ENCODE measurements around the gene ABCA5. TPM values are rescaled to one million over a fixed set of nuclear protein-coding genes. Genes with fewer than 3 reads are reported as not detected.

ABCA5 gene
- total and polyA plus RNA-seq, 9 of the 15 experiments (the other 6 are each of a cell fraction or from before 2014, with no cell fraction given) = 0.74 to 2.3 (median 1.4) TPM

DNA sequence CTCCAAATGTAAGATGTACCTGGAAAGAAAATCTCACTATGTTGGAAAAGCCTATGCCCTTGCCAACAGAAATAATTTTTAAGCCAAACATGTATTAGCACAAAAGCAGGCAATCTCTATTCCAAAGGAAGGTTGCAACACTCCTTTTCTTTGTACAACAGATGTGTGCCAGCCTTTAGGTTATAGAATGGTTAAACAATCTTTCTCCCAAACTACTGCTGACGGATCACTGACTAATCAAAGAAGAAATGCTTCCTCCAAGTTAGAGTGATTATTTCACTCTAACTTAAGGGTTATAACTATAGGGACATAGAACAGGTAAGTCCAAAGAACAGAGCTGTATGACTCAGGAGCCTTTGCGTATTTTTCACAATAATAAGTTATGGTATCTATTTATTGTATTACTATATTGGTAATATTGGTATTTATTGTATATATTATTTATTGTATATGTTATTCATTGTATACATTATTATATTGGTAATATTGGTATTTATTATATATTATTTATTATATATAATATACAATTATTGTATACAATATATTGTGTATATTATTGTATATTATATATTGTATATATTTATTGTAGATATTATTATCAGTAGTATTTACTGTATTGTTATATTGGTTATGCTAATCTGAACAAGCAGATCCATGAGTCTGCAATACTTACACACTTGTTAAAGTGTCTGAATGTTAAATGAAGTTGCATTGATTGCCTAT is 36.7 kb upstream of the ABCA5 start (continued):
- TF ChIP-seq, protein P1, sequence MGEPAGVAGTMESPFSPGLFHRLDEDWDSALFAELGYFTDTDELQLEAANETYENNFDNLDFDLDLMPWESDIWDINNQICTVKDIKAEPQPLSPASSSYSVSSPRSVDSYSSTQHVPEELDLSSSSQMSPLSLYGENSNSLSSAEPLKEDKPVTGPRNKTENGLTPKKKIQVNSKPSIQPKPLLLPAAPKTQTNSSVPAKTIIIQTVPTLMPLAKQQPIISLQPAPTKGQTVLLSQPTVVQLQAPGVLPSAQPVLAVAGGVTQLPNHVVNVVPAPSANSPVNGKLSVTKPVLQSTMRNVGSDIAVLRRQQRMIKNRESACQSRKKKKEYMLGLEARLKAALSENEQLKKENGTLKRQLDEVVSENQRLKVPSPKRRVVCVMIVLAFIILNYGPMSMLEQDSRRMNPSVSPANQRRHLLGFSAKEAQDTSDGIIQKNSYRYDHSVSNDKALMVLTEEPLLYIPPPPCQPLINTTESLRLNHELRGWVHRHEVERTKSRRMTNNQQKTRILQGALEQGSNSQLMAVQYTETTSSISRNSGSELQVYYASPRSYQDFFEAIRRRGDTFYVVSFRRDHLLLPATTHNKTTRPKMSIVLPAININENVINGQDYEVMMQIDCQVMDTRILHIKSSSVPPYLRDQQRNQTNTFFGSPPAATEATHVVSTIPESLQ (CRISPR knock-in tag; IDR thresholded peaks at IDR 0.05) = no peak
- TF ChIP-seq RB1 (IDR thresholded peaks at IDR 0.05; ENCODE audit: low read depth) = no peak
- TF ChIP-seq ZNF780A (CRISPR knock-in tag; IDR thresholded peaks at IDR 0.05) = no peak
- no peak for TF ChIP-seq ZFP1 (CRISPR knock-in tag; IDR thresholded peaks at IDR 0.05)
- no peak for TF ChIP-seq BRCA1 (IDR thresholded peaks at IDR 0.05)
- no peak for TF ChIP-seq BRCA1 (CRISPR knock-in tag; IDR thresholded peaks at IDR 0.05)
- TF ChIP-seq, protein P2, sequence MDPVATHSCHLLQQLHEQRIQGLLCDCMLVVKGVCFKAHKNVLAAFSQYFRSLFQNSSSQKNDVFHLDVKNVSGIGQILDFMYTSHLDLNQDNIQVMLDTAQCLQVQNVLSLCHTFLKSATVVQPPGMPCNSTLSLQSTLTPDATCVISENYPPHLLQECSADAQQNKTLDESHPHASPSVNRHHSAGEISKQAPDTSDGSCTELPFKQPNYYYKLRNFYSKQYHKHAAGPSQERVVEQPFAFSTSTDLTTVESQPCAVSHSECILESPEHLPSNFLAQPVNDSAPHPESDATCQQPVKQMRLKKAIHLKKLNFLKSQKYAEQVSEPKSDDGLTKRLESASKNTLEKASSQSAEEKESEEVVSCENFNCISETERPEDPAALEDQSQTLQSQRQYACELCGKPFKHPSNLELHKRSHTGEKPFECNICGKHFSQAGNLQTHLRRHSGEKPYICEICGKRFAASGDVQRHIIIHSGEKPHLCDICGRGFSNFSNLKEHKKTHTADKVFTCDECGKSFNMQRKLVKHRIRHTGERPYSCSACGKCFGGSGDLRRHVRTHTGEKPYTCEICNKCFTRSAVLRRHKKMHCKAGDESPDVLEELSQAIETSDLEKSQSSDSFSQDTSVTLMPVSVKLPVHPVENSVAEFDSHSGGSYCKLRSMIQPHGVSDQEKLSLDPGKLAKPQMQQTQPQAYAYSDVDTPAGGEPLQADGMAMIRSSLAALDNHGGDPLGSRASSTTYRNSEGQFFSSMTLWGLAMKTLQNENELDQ (CRISPR knock-in tag; IDR thresholded peaks at IDR 0.05; ENCODE audit: borderline replicate concordance) = no peak
- no peak for TF ChIP-seq U2AF2 (optimal IDR thresholded peaks at IDR 0.05; ENCODE audit: low read depth, low read length)
- no peak for TF ChIP-seq MAFG (tag; conservative IDR thresholded peaks at IDR 0.05)
- TF ChIP-seq, protein P3, sequence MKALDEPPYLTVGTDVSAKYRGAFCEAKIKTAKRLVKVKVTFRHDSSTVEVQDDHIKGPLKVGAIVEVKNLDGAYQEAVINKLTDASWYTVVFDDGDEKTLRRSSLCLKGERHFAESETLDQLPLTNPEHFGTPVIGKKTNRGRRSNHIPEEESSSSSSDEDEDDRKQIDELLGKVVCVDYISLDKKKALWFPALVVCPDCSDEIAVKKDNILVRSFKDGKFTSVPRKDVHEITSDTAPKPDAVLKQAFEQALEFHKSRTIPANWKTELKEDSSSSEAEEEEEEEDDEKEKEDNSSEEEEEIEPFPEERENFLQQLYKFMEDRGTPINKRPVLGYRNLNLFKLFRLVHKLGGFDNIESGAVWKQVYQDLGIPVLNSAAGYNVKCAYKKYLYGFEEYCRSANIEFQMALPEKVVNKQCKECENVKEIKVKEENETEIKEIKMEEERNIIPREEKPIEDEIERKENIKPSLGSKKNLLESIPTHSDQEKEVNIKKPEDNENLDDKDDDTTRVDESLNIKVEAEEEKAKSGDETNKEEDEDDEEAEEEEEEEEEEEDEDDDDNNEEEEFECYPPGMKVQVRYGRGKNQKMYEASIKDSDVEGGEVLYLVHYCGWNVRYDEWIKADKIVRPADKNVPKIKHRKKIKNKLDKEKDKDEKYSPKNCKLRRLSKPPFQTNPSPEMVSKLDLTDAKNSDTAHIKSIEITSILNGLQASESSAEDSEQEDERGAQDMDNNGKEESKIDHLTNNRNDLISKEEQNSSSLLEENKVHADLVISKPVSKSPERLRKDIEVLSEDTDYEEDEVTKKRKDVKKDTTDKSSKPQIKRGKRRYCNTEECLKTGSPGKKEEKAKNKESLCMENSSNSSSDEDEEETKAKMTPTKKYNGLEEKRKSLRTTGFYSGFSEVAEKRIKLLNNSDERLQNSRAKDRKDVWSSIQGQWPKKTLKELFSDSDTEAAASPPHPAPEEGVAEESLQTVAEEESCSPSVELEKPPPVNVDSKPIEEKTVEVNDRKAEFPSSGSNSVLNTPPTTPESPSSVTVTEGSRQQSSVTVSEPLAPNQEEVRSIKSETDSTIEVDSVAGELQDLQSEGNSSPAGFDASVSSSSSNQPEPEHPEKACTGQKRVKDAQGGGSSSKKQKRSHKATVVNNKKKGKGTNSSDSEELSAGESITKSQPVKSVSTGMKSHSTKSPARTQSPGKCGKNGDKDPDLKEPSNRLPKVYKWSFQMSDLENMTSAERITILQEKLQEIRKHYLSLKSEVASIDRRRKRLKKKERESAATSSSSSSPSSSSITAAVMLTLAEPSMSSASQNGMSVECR (CRISPR knock-in tag; IDR thresholded peaks at IDR 0.05) = no peak
